ENCODE measurements around the gene LYPD6B. TPM values are rescaled to one million over a fixed set of nuclear protein-coding genes. Genes with fewer than 3 reads are reported as not detected.

Gene LYPD6B
- total RNA-seq, 1 experiment from 2014 or later = 2.0 TPM

- no peak overlapping the region for H4K8ac ChIP-seq (replicated peaks; ENCODE audit: insufficient read length, low read depth, low read length)
- no CpG with 5 or more reads among the region's 9 CpGs for WGBS (ENCODE audit: extremely low coverage, insufficient read length, low lambda C conversion rate)
- no peak overlapping the region for H3K23ac ChIP-seq (ENCODE audit: insufficient read length, low read depth, low read length)
- Mint-ChIP-seq H3K4me1 (peaks cover 25 to 54% of the 10 kb centered on the region in 2 experiments), H3K27ac (no peak overlapping the region; a peak in 1 of 7 replicates), H3K27me3 (ENCODE audit: low read depth) (no peaks in the 10 kb centered on the region; the same call in 1 of the 2 replicates), H3K9me3 (no peaks in the 10 kb centered on the region), H3K4me3 (no peak overlapping the region), H3K36me3 (ENCODE audit: insufficient read depth in 1 of 3, low read depth in 3 of 3) (no peaks in the 10 kb centered on the region)
- H3K23me2 ChIP-seq (ENCODE audit: insufficient read length, low read depth, low read length, poor library complexity, severe bottlenecking) = peaks cover 2% of the 10 kb centered on the region
- H2AFZ ChIP-seq (ENCODE audit: low read length) = no peak overlapping the region
- H2BK5ac ChIP-seq (ENCODE audit: insufficient read length, low read length) = no peak overlapping the region
- H3K79me2 ChIP-seq (ENCODE audit: insufficient read depth, low read length) = no peaks in the 10 kb centered on the region
- no peak overlapping the region for H3K9ac ChIP-seq (ENCODE audit: extremely low read depth, insufficient read length, low read length)
- no peak overlapping the region for H2BK120ac ChIP-seq (ENCODE audit: low read depth, low read length, poor library complexity, severe bottlenecking)
- TF ChIP-seq CTCF (conservative IDR thresholded peaks at IDR 0.05) = no peak
- H2BK15ac ChIP-seq (ENCODE audit: low read depth, low read length) = no peak overlapping the region
- H2AK5ac ChIP-seq (ENCODE audit: insufficient read length, low read length) = no peak overlapping the region
- H4K5ac ChIP-seq (ENCODE audit: insufficient read length, low read depth, low read length) = no peak overlapping the region
- no peak overlapping the region for H3K56ac ChIP-seq (ENCODE audit: insufficient read length, low read depth, low read length)
- H3K4me1 ChIP-seq (ENCODE audit: insufficient read depth, low read length) = peaks cover 8% of the 10 kb centered on the region; the same call in 1 of the 2 replicates
- H3K4ac ChIP-seq (ENCODE audit: low read depth, low read length) = no peak overlapping the region
- no peak overlapping the region for H4K91ac ChIP-seq (ENCODE audit: insufficient read length, low read depth, low read length)
- DNase-seq = no peak
- H3K4me2 ChIP-seq (ENCODE audit: insufficient read depth, insufficient read length, low read length) = no peak overlapping the region
- no peaks in the 10 kb centered on the region for H3K9me3 ChIP-seq (ENCODE audit: control insufficient read depth, low read depth, low read length)
- H3K27ac ChIP-seq (ENCODE audit: insufficient read length, low read depth, low read length) = no peak overlapping the region
- no peak overlapping the region for H2BK12ac ChIP-seq (ENCODE audit: insufficient read length, low read depth, low read length)
- no peak overlapping the region for H3T11ph ChIP-seq (ENCODE audit: low read length)
- H3K18ac ChIP-seq (ENCODE audit: insufficient read length, low read depth, low read length) = no peak overlapping the region
- no peaks in the 10 kb centered on the region for H3K27me3 ChIP-seq (ENCODE audit: insufficient read depth, low read length)
- no peak overlapping the region for H2BK20ac ChIP-seq (ENCODE audit: low read depth, low read length, poor library complexity, severe bottlenecking)
- no peaks in the 10 kb centered on the region for H3K79me1 ChIP-seq (ENCODE audit: insufficient read depth, low read depth, low read length, poor library complexity, severe bottlenecking)
- no peaks in the 10 kb centered on the region for H4K20me1 ChIP-seq (ENCODE audit: control insufficient read depth, insufficient read depth, insufficient read length)
- H3K14ac ChIP-seq (ENCODE audit: insufficient read depth, low read length) = no peak overlapping the region
Observed at GRCh38 chr2:149221898-149222297, 183.4 kb downstream of the LYPD6B start.

All from H9 (cell line).